HepG2 (cell line): ENCODE data around the gene HAP1. TPM values are rescaled to one million over a fixed set of nuclear protein-coding genes. Genes with fewer than 3 reads are reported as not detected.

ENCODE experiments used
- DR1 ChIP-seq: sonication (generic); formaldehyde crosslinking; IDR thresholded peaks from 2 replicates; pipeline ENCODE4 v1.8.0; 2021; ENCODE audit warnings: mild to moderate bottlenecking, missing genetic modification reagents, inconsistent platforms
- ETV5 ChIP-seq: IDR thresholded peaks from 2 replicates; pipeline ENCODE4 v1.6.1; 2018; ENCODE audit warnings: missing biosample characterization, missing genetic modification reagents, inconsistent platforms, borderline replicate concordance
- HBP1 ChIP-seq: IDR thresholded peaks from 2 replicates; pipeline ENCODE4 v1.6.1; 2016; ENCODE audit warnings: low read depth, control low read depth
- IRX3 ChIP-seq: sonication (generic); formaldehyde crosslinking; IDR thresholded peaks from 2 replicates; pipeline ENCODE4 v1.8.1; 2023; ENCODE audit warnings: mild to moderate bottlenecking, low read depth, missing genetic modification reagents, borderline replicate concordance
- MBD4 ChIP-seq: IDR thresholded peaks from 2 replicates; pipeline ENCODE4 v1.6.1; 2012; ENCODE audit warnings: low read length, inconsistent platforms, borderline replicate concordance
- MED1 ChIP-seq: sonication (generic); formaldehyde crosslinking; IDR thresholded peaks from 2 replicates; pipeline ENCODE4 v1.4.0; 2020; ENCODE audit warnings: missing genetic modification reagents
- PRDM4 ChIP-seq: sonication (generic); formaldehyde crosslinking; IDR thresholded peaks from 2 replicates; pipeline ENCODE4 v1.9.0; 2021; ENCODE audit warnings: missing genetic modification reagents, borderline replicate concordance
- SOX13 ChIP-seq, 3 experiments: fragments of 450-650 bp in 1 of 3; sonication (generic) in 1 of 3; formaldehyde crosslinking in 1 of 3; IDR thresholded peaks in 2 of 3; conservative IDR thresholded peaks in 1 of 3; 2 replicates each; pipeline versions ENCODE4 v1.5.0 to v1.6.1; 2016 to 2020; ENCODE audit warnings: antibody characterized with exemption in 1 of 3, mild to moderate bottlenecking in 1 of 3, missing compliant biosample characterization in 1 of 3, missing genetic modification reagents in 1 of 3, moderate library complexity in 1 of 3
- THYN1 ChIP-seq: sonication (generic); formaldehyde crosslinking; IDR thresholded peaks from 2 replicates; pipeline ENCODE4 v1.8.1; 2023; ENCODE audit warnings: low read depth, mild to moderate bottlenecking, moderate library complexity, missing genetic modification reagents, borderline replicate concordance
- TRAFD1 ChIP-seq: sonication (generic); formaldehyde crosslinking; IDR thresholded peaks from 2 replicates; pipeline ENCODE4 v1.5.1; 2020; ENCODE audit warnings: missing genetic modification reagents, mild to moderate bottlenecking, borderline replicate concordance
- ZBTB21 ChIP-seq: sonication (generic); formaldehyde crosslinking; IDR thresholded peaks from 2 replicates; pipeline ENCODE4 v1.4.0; 2020; ENCODE audit warnings: missing genetic modification reagents
- ZFP36 ChIP-seq: fragments of 150-350 bp; IDR thresholded peaks from 2 replicates; pipeline ENCODE4 v1.6.1; 2018; ENCODE audit warnings: borderline replicate concordance, low read length, low read depth; ENCODE audit not compliant: partially characterized antibody
- ZFP62 ChIP-seq: sonication (generic); formaldehyde crosslinking; IDR thresholded peaks from 2 replicates; pipeline ENCODE4 v1.4.0; 2020; ENCODE audit warnings: missing genetic modification reagents
- ZNF160 ChIP-seq: sonication (generic); formaldehyde crosslinking; IDR thresholded peaks from 2 replicates; pipeline ENCODE4 v1.8.0; 2022; ENCODE audit warnings: mild to moderate bottlenecking, inconsistent platforms, missing genetic modification reagents
- ZNF414 ChIP-seq: sonication (generic); formaldehyde crosslinking; IDR thresholded peaks from 2 replicates; pipeline ENCODE4 v1.5.0; 2020; ENCODE audit warnings: missing genetic modification reagents
- ZNF570 ChIP-seq: sonication (generic); formaldehyde crosslinking; IDR thresholded peaks from 2 replicates; pipeline ENCODE4 v1.4.0; 2020; ENCODE audit warnings: mild to moderate bottlenecking, missing genetic modification reagents, borderline replicate concordance
- ZNF788 ChIP-seq: sonication (generic); formaldehyde crosslinking; IDR thresholded peaks from 2 replicates; pipeline ENCODE4 v1.5.0; 2020; ENCODE audit warnings: mild to moderate bottlenecking, missing genetic modification reagents, borderline replicate concordance
- polyA plus RNA-seq, 8 experiments: library from polyadenylated mRNA; depleted of rRNA in 3 of 8; stranded (reverse) in 7 of 8; unstranded in 1 of 8; fragments of >200 nt; fragmentation: Illumina TruSeq in 4 of 8; extraction: Trizol in 4 of 8; gene quantifications; 2 replicates each; pipeline versions ENCODE4 v1.2.1 to v1.2.3, GENCODE V29; 2011 to 2016; ENCODE audit warnings: low read depth in 4 of 8, missing spikeins in 1 of 8, mixed read lengths in 1 of 8; ENCODE audit not compliant: insufficient read depth in 1 of 8
- total RNA-seq, 5 experiments: library from RNA; depleted of rRNA; stranded (reverse); fragments of >200 nt; fragmentation: Illumina TruSeq; extraction: Trizol; gene quantifications; 2 replicates each; pipeline ENCODE4 v1.2.3, GENCODE V29; 2016; ENCODE audit warnings: low read depth in 1 of 5

Gene HAP1
- total and polyA plus RNA-seq, 2 of the 13 experiments (the other 11 are each of a cell fraction or from before 2014, with no cell fraction given): 0.07 TPM

- TF ChIP-seq THYN1 (CRISPR knock-in tag) (no peak), MBD4 (peak; percentile 40; the same call in 1 of the 2 replicates), IRX3 (CRISPR knock-in tag) (no peak), ZFP36 (no peak), HBP1 (CRISPR knock-in tag) (0 out of 2 replicates have a peak, but pooled peaks have one; percentile 44), DR1 (no peak), TRAFD1 (no peak), ZBTB21 (CRISPR knock-in tag) (no peak), PRDM4 (CRISPR knock-in tag) (no peak), ZNF414 (CRISPR knock-in tag) (no peak), ZNF570 (CRISPR knock-in tag) (no peak), ZNF160 (CRISPR knock-in tag) (peak; percentile 40; the same call in 1 of the 2 replicates), SOX13 (IDR thresholded peaks at IDR 0.05) (no peak), SOX13 (CRISPR knock-in tag; conservative IDR thresholded peaks at IDR 0.05 in 1 of 2, IDR thresholded peaks at IDR 0.05 in 1 of 2) (peak in 1 of 2 experiments; percentile 97; a peak in 1 of 4 replicates), ZFP62 (CRISPR knock-in tag) (no peak), ETV5 (CRISPR knock-in tag) (0 out of 2 replicates have a peak, but pooled peaks have one; percentile 6), MED1 (CRISPR knock-in tag) (peak; percentile 62; the same call in 1 of the 2 replicates), ZNF788 (CRISPR knock-in tag) (no peak)
These were observed 56.0 kb downstream of the HAP1 start (continued) for GRCh38 chr17:41678411-41678906.
